ENCODE data around the gene GPR6. TPM values are rescaled to one million over a fixed set of nuclear protein-coding genes. Genes with fewer than 3 reads are reported as not detected.

Gene GPR6
- not detected for total RNA-seq
- not detected for polyA plus RNA-seq

GRCh38 chr6:109978174-109979032, at the start of gene GPR6:
TSS of gene GPR6 (plus strand) at chr6:109978311. CDS start at chr6:109979113, 802 bp downstream.
- peaks cover 0 to 4% (median 2%) of the 10 kb centered on the region in 5 donors for H3K9me3 Mint-ChIP-seq
- Histone ChIP-seq H3K4me3 (ENCODE audit: low read length) (no peak within 1 kb of the TSS), H3K36me3 (ENCODE audit: insufficient read depth, low read length) (no peaks in the 10 kb centered on the region), H3K4me1 (ENCODE audit: insufficient read depth, low read length) (no peaks in the 10 kb centered on the region), H3K27me3 (ENCODE audit: insufficient read depth, low read length, poor library complexity, severe bottlenecking) (peaks cover 3% of the 10 kb centered on the region), H3K9me3 (ENCODE audit: low read length) (no peaks in the 10 kb centered on the region), H3K27ac (ENCODE audit: low read depth, low read length) (no peak within 1 kb of the TSS)
- H3K4me3 Mint-ChIP-seq: no peak within 1 kb of the TSS
- no peaks in the 10 kb centered on the region for H3K36me3 Mint-ChIP-seq
- CTCF ChIA-PET: no interaction called here
- peak in 2 of 5 donors; percentile 17 to 51 for DNase-seq
- peaks cover 38 to 57% of the 10 kb centered on the region in 2 donors for H3K27me3 Mint-ChIP-seq
- POLR2A ChIA-PET: no interaction called here
- no peaks in the 10 kb centered on the region for H3K4me1 Mint-ChIP-seq
- no peak within 1 kb of the TSS for H3K27ac Mint-ChIP-seq

- Mint-ChIP-seq H3K4me1 (no peaks in the 10 kb centered on the region), H3K36me3 (no peaks in the 10 kb centered on the region), H3K27me3 (peaks cover 0 to 8% of the 10 kb centered on the region in 2 donors), H3K4me3 (no peak overlapping the region), H3K27ac (no peak overlapping the region), H3K9me3 (peaks cover 0 to 3% (median 3%) of the 10 kb centered on the region in 5 donors)
- ChIA-PET POLR2A (no interaction called here), CTCF (interaction anchor here (1.4 kb wide), 1 partner anchor 94 kb away, joined by 3 read pairs; no protein-coding TSS in a partner anchor)
- Histone ChIP-seq H3K27me3 (ENCODE audit: insufficient read depth, low read length, poor library complexity, severe bottlenecking) (no peaks in the 10 kb centered on the region), H3K4me1 (ENCODE audit: insufficient read depth, low read length) (no peaks in the 10 kb centered on the region), H3K27ac (ENCODE audit: low read depth, low read length) (no peak overlapping the region), H3K36me3 (ENCODE audit: insufficient read depth, low read length) (no peaks in the 10 kb centered on the region), H3K9me3 (ENCODE audit: low read length) (no peaks in the 10 kb centered on the region), H3K4me3 (ENCODE audit: low read length) (no peak overlapping the region)
- no peak for DNase-seq
Measured at GRCh38 chr6:109934293-109934692, 43.8 kb upstream of the GPR6 start.

- Histone ChIP-seq H3K27ac (ENCODE audit: low read depth, low read length) (no peak overlapping the region), H3K36me3 (ENCODE audit: insufficient read depth, low read length) (no peaks in the 10 kb centered on the region), H3K4me3 (ENCODE audit: low read length) (no peak overlapping the region), H3K4me1 (ENCODE audit: insufficient read depth, low read length) (no peaks in the 10 kb centered on the region), H3K27me3 (ENCODE audit: insufficient read depth, low read length, poor library complexity, severe bottlenecking) (no peaks in the 10 kb centered on the region), H3K9me3 (ENCODE audit: low read length) (no peaks in the 10 kb centered on the region)
- H3K27me3 Mint-ChIP-seq: peaks cover 8 to 31% of the 10 kb centered on the region in 2 donors
- ChIA-PET POLR2A (no interaction called here), CTCF (no interaction called here)
- no peak overlapping the region for H3K27ac Mint-ChIP-seq
- H3K4me1 Mint-ChIP-seq: no peaks in the 10 kb centered on the region
- no peak overlapping the region for H3K4me3 Mint-ChIP-seq
- DNase-seq: no peak
- no peaks in the 10 kb centered on the region for H3K36me3 Mint-ChIP-seq
- peaks cover 0 to 3% (median 3%) of the 10 kb centered on the region in 5 donors for H3K9me3 Mint-ChIP-seq
Measured at GRCh38 chr6:109939654-109940053, 38.5 kb upstream of the GPR6 start.

GRCh38 chr6:109944448-109944847, 33.7 kb upstream of the GPR6 start:
- H3K27me3 ChIP-seq (ENCODE audit: insufficient read depth, low read length, poor library complexity, severe bottlenecking): no peaks in the 10 kb centered on the region
- CTCF ChIA-PET: no interaction called here
- Mint-ChIP-seq H3K36me3 (no peaks in the 10 kb centered on the region), H3K27me3 (peaks cover 20 to 58% of the 10 kb centered on the region in 2 donors), H3K27ac (no peak overlapping the region), H3K4me3 (no peak overlapping the region), H3K4me1 (no peaks in the 10 kb centered on the region), H3K9me3 (no peaks in the 10 kb centered on the region)
- no peak overlapping the region for H3K4me3 ChIP-seq (ENCODE audit: low read length)
- no peaks in the 10 kb centered on the region for H3K4me1 ChIP-seq (ENCODE audit: insufficient read depth, low read length)
- no peaks in the 10 kb centered on the region for H3K9me3 ChIP-seq (ENCODE audit: low read length)
- H3K36me3 ChIP-seq (ENCODE audit: insufficient read depth, low read length): no peaks in the 10 kb centered on the region
- no peak overlapping the region for H3K27ac ChIP-seq (ENCODE audit: low read depth, low read length)
- no peak for DNase-seq
- POLR2A ChIA-PET: no interaction called here

- H3K27me3 Mint-ChIP-seq: peaks cover 21 to 62% of the 10 kb centered on the region in 2 donors
- H3K4me1 ChIP-seq (ENCODE audit: insufficient read depth, low read length): no peaks in the 10 kb centered on the region
- DNase-seq: no peak
- H3K4me3 Mint-ChIP-seq: no peak overlapping the region
- no peaks in the 10 kb centered on the region for H3K36me3 ChIP-seq (ENCODE audit: insufficient read depth, low read length)
- H3K4me1 Mint-ChIP-seq: no peaks in the 10 kb centered on the region
- no peak overlapping the region for H3K4me3 ChIP-seq (ENCODE audit: low read length)
- POLR2A ChIA-PET: no interaction called here
- H3K9me3 Mint-ChIP-seq: no peaks in the 10 kb centered on the region
- no peaks in the 10 kb centered on the region for H3K27me3 ChIP-seq (ENCODE audit: insufficient read depth, low read length, poor library complexity, severe bottlenecking)
- no peaks in the 10 kb centered on the region for H3K9me3 ChIP-seq (ENCODE audit: low read length)
- CTCF ChIA-PET: no interaction called here
- no peak overlapping the region for H3K27ac Mint-ChIP-seq
- no peak overlapping the region for H3K27ac ChIP-seq (ENCODE audit: low read depth, low read length)
- no peaks in the 10 kb centered on the region for H3K36me3 Mint-ChIP-seq
Measured at GRCh38 chr6:109945091-109945490, 33.0 kb upstream of the GPR6 start.

GRCh38 chr6:109946979-109947378, 31.1 kb upstream of the GPR6 start:
- Mint-ChIP-seq H3K4me1 (no peaks in the 10 kb centered on the region), H3K4me3 (no peak overlapping the region), H3K9me3 (no peaks in the 10 kb centered on the region), H3K27ac (no peak overlapping the region), H3K36me3 (no peaks in the 10 kb centered on the region), H3K27me3 (peaks cover 20 to 71% of the 10 kb centered on the region in 2 donors)
- Histone ChIP-seq H3K36me3 (ENCODE audit: insufficient read depth, low read length) (no peaks in the 10 kb centered on the region), H3K9me3 (ENCODE audit: low read length) (no peaks in the 10 kb centered on the region), H3K27ac (ENCODE audit: low read depth, low read length) (no peak overlapping the region), H3K27me3 (ENCODE audit: insufficient read depth, low read length, poor library complexity, severe bottlenecking) (no peaks in the 10 kb centered on the region), H3K4me1 (ENCODE audit: insufficient read depth, low read length) (no peaks in the 10 kb centered on the region), H3K4me3 (ENCODE audit: low read length) (no peak overlapping the region)
- POLR2A ChIA-PET: no interaction called here
- CTCF ChIA-PET: no interaction called here
- no peak for DNase-seq

GRCh38 chr6:109949281-109950065, 28.6 kb upstream of the GPR6 start:
- H3K9me3 ChIP-seq (ENCODE audit: low read length): no peaks in the 10 kb centered on the region
- no peaks in the 10 kb centered on the region for H3K36me3 ChIP-seq (ENCODE audit: insufficient read depth, low read length)
- DNase-seq: no peak
- H3K27me3 ChIP-seq (ENCODE audit: insufficient read depth, low read length, poor library complexity, severe bottlenecking): no peaks in the 10 kb centered on the region
- Mint-ChIP-seq H3K36me3 (no peaks in the 10 kb centered on the region), H3K9me3 (no peaks in the 10 kb centered on the region), H3K27me3 (peaks cover 22 to 68% of the 10 kb centered on the region in 2 donors), H3K27ac (no peak overlapping the region), H3K4me1 (no peaks in the 10 kb centered on the region), H3K4me3 (no peak overlapping the region)
- H3K4me3 ChIP-seq (ENCODE audit: low read length): no peak overlapping the region
- POLR2A ChIA-PET: no interaction called here
- CTCF ChIA-PET: interaction anchor here (0.8 kb wide), 1 partner anchor 23 kb away, joined by 4 read pairs; no protein-coding TSS in a partner anchor
- no peaks in the 10 kb centered on the region for H3K4me1 ChIP-seq (ENCODE audit: insufficient read depth, low read length)
- H3K27ac ChIP-seq (ENCODE audit: low read depth, low read length): no peak overlapping the region

- DNase-seq: no peak
- H3K4me3 ChIP-seq (ENCODE audit: low read length): no peak overlapping the region
- no peaks in the 10 kb centered on the region for H3K4me1 ChIP-seq (ENCODE audit: insufficient read depth, low read length)
- ChIA-PET POLR2A (no interaction called here), CTCF (no interaction called here)
- Mint-ChIP-seq H3K4me3 (no peak overlapping the region), H3K36me3 (no peaks in the 10 kb centered on the region), H3K27ac (no peak overlapping the region), H3K9me3 (peaks cover 0 to 2% (median 0%) of the 10 kb centered on the region in 5 donors), H3K27me3 (peaks cover 8 to 44% of the 10 kb centered on the region in 2 donors), H3K4me1 (no peaks in the 10 kb centered on the region)
- no peak overlapping the region for H3K27ac ChIP-seq (ENCODE audit: low read depth, low read length)
- H3K36me3 ChIP-seq (ENCODE audit: insufficient read depth, low read length): no peaks in the 10 kb centered on the region
- no peaks in the 10 kb centered on the region for H3K27me3 ChIP-seq (ENCODE audit: insufficient read depth, low read length, poor library complexity, severe bottlenecking)
- H3K9me3 ChIP-seq (ENCODE audit: low read length): no peaks in the 10 kb centered on the region
Measured at GRCh38 chr6:109955491-109955890, 22.6 kb upstream of the GPR6 start.

Data from CD8-positive, alpha-beta memory T cell (primary cell).